ENCODE measurements around the gene FITM1. TPM values are rescaled to one million over a fixed set of nuclear protein-coding genes. Genes with fewer than 3 reads are reported as not detected.

Gene FITM1
- total and polyA plus RNA-seq, 2 donors (not counting 3 experiments of a cell fraction or from before 2014, with no cell fraction given), result 0.54 TPM; not detected in 1

- Histone ChIP-seq H3K4me2 (ENCODE audit: insufficient read depth, low read length) (no peak overlapping the region), H3K36me3 (ENCODE audit: control insufficient read depth in 2 of 2, extremely low read depth in 1 of 2, insufficient read depth in 2 of 2, low read length in 2 of 2) (peaks cover 7 to 31% of the 10 kb centered on the region in 2 experiments), H3K9me3 (replicated peaks; ENCODE audit: control insufficient read depth, insufficient read depth, low read length) (no peaks in the 10 kb centered on the region), H3K4me1 (ENCODE audit: control insufficient read depth, extremely low read depth, insufficient read depth, low read length) (no peaks in the 10 kb centered on the region), H2AFZ (ENCODE audit: low read depth, low read length) (no peak overlapping the region), H4K20me1 (replicated peaks; ENCODE audit: control insufficient read depth, extremely low read depth, insufficient read depth, low read length) (no peaks in the 10 kb centered on the region), H3K9ac (replicated peaks; ENCODE audit: extremely low read depth, insufficient read depth, low read length) (no peak overlapping the region), H3K9me1 (replicated peaks; ENCODE audit: control insufficient read depth, extremely low read depth, insufficient read depth, low read length) (no peaks in the 10 kb centered on the region), H3K4me3 (replicated peaks in 1 of 3; ENCODE audit: insufficient read depth in 1 of 3, low read depth in 1 of 3, low read length in 3 of 3) (no peak overlapping the region), H3K79me2 (ENCODE audit: control insufficient read depth, insufficient read depth, low read length) (no peaks in the 10 kb centered on the region), H3K27me3 (ENCODE audit: control insufficient read depth in 2 of 2, insufficient read depth in 2 of 2, low read length in 2 of 2) (no peaks in the 10 kb centered on the region), H3K27ac (ENCODE audit: insufficient read depth, low read depth, low read length) (no peak overlapping the region)
- no peak for FAIRE-seq
- no peak for TF ChIP-seq MYC (IDR thresholded peaks at IDR 0.05; ENCODE audit: low read depth, low read length)
- intact Hi-C loops (cut with micrococcal nuclease) (no loop called here), dilution Hi-C loops (cut with MboI; ENCODE audit: extremely low pct_ligation_motif_present, low sequenced_read_pairs) (no loop called here)
- POLR2A ChIA-PET, result interaction anchor here (1.2 kb wide), 1 partner anchor 9 kb away, joined by 3 read pairs; no protein-coding TSS in a partner anchor
- TSS peak; percentile 31 for BruUV-seq (replicated peaks)
- CTCF ChIA-PET, result interaction anchor here (1.3 to 1.4 kb wide), 1 partner anchor 37 kb away, joined by 3 to 5 read pairs; the partner anchor contains the start of gene IRF9
- DNase-seq (ENCODE audit: low read depth, low spot score), result no peak
These were observed 6.7 kb upstream of the FITM1 start for GRCh38 chr14:24123424-24124417.

DNA sequence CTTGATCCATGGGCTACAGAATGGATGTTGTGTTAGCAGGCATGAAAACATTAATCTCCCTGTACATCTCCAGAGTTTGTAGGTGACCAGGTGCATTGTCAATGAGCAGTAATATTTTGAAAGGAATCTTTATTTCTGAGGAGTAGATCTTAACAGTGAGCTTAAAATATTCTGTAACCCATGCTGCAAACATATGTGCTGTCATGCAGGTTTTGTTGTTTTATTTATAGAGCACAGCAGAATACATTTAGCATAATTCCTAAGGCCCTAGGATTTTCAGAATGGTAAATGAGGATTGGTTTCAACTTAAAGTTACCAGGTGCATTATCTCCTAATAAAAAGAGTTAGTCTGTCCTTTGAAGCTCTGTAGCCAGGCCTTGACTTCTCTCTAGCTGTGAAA, 3.5 kb upstream of the FITM1 start:
- dilution Hi-C loops (cut with MboI; ENCODE audit: extremely low pct_ligation_motif_present, low sequenced_read_pairs) (no loop called here), intact Hi-C loops (cut with micrococcal nuclease) (no loop called here)
- Histone ChIP-seq H3K79me2 (ENCODE audit: control insufficient read depth, insufficient read depth, low read length) (no peaks in the 10 kb centered on the region), H3K27me3 (ENCODE audit: control insufficient read depth in 2 of 2, insufficient read depth in 2 of 2, low read length in 2 of 2) (no peaks in the 10 kb centered on the region), H4K20me1 (replicated peaks; ENCODE audit: control insufficient read depth, extremely low read depth, insufficient read depth, low read length) (no peaks in the 10 kb centered on the region), H3K4me2 (ENCODE audit: insufficient read depth, low read length) (no peak overlapping the region), H3K9ac (replicated peaks; ENCODE audit: extremely low read depth, insufficient read depth, low read length) (no peak overlapping the region), H3K9me1 (replicated peaks; ENCODE audit: control insufficient read depth, extremely low read depth, insufficient read depth, low read length) (no peaks in the 10 kb centered on the region), H3K4me1 (ENCODE audit: control insufficient read depth, extremely low read depth, insufficient read depth, low read length) (no peaks in the 10 kb centered on the region), H3K27ac (ENCODE audit: insufficient read depth, low read depth, low read length) (no peak overlapping the region), H3K9me3 (replicated peaks; ENCODE audit: control insufficient read depth, insufficient read depth, low read length) (no peaks in the 10 kb centered on the region), H2AFZ (ENCODE audit: low read depth, low read length) (no peak overlapping the region), H3K36me3 (ENCODE audit: control insufficient read depth in 2 of 2, extremely low read depth in 1 of 2, insufficient read depth in 2 of 2, low read length in 2 of 2) (peaks cover 3 to 13% of the 10 kb centered on the region in 2 experiments), H3K4me3 (replicated peaks in 1 of 3; ENCODE audit: insufficient read depth in 1 of 3, low read depth in 1 of 3, low read length in 3 of 3) (no peak overlapping the region)
- no peak for FAIRE-seq
- TF ChIP-seq GATA2 (IDR thresholded peaks at IDR 0.05; ENCODE audit: insufficient read depth, insufficient read length, low read depth, low read length) (no peak), FOS (IDR thresholded peaks at IDR 0.05; ENCODE audit: borderline replicate concordance, insufficient read depth, low read length) (no peak)
- no peak for DNase-seq (ENCODE audit: low read depth, low spot score)
- BruUV-seq (replicated peaks), result no TSS peak
- ChIA-PET POLR2A (no interaction called here), CTCF (interaction anchor here (0.7 to 1.3 kb wide), 3 partner anchors 10 to 68 kb away, joined by 3 to 4 read pairs (median 3); partner anchors contain the start of genes DCAF11 and NRL)
